Measurements from ENCODE around the gene SPX.

DNA sequence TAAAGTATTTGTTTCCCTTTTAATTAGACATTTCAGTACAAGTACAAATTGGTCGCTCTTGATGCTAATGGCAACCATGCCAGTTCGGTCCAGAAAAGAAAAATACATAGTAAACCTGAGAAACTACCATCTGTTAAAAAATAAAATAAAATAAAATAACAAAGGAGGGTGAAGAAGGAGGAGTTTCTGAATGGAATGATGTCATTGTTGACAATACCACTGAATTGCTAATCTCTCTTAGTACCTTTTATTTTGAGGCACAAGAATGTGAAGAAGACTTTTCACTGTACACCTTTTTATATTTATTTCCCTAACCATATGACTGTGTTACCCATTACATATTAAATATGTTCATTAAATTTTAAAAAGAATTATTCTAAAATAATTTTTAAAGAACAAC, 19.5 kb downstream of the SPX start:
- TF ChIP-seq, protein P1, sequence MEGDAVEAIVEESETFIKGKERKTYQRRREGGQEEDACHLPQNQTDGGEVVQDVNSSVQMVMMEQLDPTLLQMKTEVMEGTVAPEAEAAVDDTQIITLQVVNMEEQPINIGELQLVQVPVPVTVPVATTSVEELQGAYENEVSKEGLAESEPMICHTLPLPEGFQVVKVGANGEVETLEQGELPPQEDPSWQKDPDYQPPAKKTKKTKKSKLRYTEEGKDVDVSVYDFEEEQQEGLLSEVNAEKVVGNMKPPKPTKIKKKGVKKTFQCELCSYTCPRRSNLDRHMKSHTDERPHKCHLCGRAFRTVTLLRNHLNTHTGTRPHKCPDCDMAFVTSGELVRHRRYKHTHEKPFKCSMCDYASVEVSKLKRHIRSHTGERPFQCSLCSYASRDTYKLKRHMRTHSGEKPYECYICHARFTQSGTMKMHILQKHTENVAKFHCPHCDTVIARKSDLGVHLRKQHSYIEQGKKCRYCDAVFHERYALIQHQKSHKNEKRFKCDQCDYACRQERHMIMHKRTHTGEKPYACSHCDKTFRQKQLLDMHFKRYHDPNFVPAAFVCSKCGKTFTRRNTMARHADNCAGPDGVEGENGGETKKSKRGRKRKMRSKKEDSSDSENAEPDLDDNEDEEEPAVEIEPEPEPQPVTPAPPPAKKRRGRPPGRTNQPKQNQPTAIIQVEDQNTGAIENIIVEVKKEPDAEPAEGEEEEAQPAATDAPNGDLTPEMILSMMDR (conservative IDR thresholded peaks at IDR 0.05): no peak
- no peak for TF ChIP-seq ZFX (IDR thresholded peaks at IDR 0.05)

Data from C4-2B (cell line).